ENCODE measurements around the gene NEGR1.

- TF ChIP-seq CTCF (IDR thresholded peaks at IDR 0.05) (no peak), POLR2A (IDR thresholded peaks at IDR 0.05) (no peak), POLR2AphosphoS5 (IDR thresholded peaks at IDR 0.05; ENCODE audit: insufficient read depth in 1 of 2, low read depth in 1 of 2) (no peak)
Measured at GRCh38 chr1:71850936-71851335, 431.4 kb downstream of the NEGR1 start.
